MV-4-11 (cell line): ENCODE data around the gene MTHFD1L.

Experiments
- DNase-seq: peaks from one replicate; lab custom pipeline; 2025; lab: John Stamatoyannopoulos, UW

MTHFD1L gene

DNA sequence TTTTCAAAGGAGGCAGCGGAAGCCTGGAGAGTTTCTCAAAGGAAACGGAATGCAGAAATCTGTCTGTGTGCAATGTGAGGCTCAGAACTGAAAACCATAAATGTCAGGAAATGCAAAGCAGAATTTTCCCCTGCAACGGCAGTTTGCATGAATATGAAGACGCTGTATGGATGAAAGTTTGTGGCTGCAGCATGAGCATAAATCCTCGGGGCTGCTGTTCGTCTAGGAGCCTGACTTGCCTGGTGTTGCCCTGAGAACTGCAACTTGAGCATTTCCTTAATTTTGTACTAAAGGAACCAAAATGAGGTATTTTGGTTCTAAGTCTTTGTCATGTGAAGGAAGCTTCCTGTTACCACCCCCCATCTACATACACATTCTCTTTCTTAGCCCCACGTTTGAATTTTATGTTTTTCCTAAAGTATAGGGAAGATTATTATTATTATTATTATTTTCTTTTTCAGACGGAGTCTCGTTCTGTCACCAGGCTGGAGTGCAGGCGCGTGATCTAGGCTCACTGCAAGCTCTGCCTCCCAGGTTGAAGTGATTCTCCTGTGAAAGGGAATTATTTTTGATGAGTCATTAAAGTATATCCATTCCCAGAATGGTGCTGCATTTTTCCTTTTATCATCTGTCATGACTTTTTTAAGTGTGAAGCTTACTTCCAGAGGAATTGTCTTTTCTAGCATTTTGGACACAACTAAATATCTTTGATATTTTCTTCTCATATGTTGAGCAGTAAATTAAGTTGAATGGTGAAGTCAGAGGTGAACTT is 33.1 kb downstream of the MTHFD1L start:
- DNase-seq = peak; percentile 50

- DNase-seq = no peak
Measured at GRCh38 chr6:150899231-150899630, 33.7 kb downstream of the MTHFD1L start.

DNA sequence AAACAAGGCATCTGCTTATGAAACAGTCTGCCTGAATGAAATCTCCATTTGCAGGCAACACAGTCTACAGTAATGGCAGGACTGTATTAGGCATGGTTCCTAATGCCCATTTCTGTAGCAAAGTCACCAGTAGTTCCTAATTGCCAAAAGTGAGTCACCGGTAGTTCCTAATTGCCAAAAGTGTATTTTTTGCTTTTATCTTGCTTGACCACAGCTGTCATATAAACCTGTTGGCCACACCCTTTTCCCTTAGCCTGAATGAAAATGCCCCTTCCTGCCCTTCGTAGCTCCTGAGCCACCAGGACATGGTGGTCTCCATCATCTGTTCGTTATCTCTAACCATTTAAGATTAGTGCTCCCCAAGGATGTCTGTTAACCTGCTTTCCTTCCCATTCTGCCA is 34.5 kb downstream of the MTHFD1L start:
- DNase-seq = no peak

GRCh38 chr6:150902142-150902776 is 36.8 kb downstream of the MTHFD1L start:
- DNase-seq = no peak

DNA sequence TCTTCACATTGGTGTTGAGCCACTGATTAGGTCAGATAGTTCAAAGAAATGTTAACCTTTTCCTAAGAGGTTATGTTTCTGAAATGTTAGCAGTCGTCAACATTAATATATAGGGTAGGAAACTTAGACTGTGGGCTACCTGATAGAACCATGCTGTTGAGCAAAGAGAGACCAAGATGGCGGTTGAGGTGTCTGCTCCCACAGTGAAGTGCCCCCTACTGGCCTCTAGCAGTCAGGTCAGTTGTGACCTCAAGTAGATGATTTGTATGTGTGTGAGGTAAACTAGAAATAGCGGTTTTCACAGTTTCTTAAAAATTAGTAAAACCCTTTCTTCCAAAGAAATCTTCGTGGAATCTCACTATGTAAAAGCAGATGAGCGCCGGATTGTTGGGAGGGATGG is 40.3 kb downstream of the MTHFD1L start:
- no peak for DNase-seq

DNA sequence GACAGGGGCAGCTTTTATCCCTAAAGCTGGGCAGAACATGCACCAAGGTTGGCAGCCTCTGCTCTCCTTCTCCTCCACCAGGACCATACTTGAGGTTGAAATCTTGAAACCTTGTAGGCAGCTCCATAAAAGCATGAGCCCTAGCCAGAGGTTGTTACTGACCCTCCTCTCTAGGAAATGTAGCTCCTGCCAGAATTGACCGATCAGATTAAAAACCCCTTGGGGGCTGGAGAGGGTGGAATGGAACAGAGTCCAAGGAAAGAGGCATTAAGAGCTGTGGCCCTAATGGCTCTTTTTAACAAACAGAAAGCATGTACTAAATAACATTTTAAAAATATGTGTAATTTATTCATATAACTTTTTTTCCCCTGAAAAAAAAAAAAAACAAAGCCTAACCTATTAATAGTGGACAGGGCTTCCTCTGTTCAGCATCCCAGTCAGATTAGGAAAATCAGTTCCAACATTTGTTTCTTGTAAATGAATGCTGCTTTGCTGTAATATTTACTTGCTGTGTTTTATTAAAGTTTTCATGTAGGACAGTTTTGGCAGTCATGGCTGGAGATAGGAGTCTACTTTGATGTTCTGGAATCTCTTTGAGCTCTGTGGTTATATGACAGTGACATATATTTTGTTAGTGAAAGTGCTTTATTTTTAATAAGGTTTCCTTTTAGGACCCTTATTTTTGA is 41.3 kb downstream of the MTHFD1L start:
- no peak for DNase-seq

DNA sequence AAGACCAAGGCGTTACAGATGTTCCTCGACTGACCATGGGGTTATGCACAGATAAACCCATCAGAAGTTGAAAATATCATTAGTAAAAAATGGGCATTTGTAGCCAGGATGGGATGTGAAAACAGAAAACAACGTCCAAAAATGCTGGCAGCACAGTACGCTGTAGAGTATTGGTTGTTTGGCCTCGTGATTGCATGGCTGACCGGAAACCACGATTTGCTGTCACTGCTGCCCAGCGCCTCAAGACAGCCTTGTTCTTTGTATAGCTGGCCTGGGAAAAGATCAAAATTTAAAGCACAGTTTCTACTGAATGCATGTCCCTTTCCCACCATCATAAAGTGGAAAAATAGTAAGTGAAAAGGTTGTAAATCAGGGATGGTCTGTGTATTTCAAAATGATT is 41.9 kb downstream of the MTHFD1L start:
- no peak for DNase-seq

- no peak for DNase-seq
Measured at GRCh38 chr6:150908901-150909300, 43.4 kb downstream of the MTHFD1L start.

GRCh38 chr6:150910561-150910960 is 45.1 kb downstream of the MTHFD1L start:
- no peak for DNase-seq

DNA sequence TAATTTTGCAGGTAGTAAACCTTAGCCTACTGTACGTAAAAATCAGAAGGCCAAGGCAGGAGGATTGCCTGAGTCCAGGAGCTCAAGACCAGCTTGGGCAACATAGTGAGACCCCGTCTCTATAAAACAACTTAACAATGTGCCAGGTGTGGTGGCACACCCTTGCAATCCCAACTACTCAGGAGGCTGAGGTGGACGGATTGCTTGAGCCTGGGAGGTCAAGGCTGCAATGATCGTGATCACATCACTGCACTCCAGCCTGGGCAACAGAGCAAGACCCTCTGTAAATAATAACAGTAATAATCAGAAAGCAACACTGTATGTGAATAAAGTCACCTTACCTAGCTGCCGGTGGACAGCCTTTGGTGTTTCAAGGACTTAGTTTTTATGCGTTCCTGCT is 48.9 kb downstream of the MTHFD1L start:
- DNase-seq = no peak

DNA sequence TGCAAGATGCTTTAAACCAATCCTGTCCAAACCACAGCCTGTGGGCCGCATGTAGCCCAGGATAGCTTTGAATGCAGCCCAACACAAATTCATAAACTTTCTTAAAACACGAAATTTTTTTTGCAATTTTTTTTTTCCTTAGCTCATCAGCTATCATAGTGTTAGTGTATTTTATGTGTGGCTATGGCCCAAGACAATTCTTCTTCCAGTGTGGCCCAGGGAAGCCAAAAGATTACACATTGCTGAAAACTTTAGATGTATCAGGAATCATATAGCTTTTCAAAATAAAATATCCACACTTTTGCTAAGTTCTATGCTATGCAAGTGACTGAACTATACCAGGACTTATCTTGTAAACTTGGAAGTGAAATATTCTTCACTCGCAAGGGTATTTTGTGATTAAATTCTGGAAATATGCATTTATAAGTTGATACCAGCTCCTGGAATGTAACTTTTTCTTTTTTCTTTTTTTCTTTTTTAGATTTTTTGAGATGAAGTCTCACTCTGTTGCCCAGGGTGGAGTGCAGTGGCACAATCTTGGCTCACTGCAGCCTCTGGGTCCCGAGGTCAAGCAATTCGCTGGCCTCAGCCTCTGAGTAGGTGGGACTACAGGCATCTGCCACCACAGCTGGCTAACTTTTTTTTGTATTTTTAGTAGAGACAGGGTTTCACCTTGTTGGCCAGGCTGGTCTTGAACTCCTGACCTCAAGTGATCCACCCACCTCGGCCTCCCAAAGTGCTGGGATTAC is 49.8 kb downstream of the MTHFD1L start:
- no peak for DNase-seq

DNA sequence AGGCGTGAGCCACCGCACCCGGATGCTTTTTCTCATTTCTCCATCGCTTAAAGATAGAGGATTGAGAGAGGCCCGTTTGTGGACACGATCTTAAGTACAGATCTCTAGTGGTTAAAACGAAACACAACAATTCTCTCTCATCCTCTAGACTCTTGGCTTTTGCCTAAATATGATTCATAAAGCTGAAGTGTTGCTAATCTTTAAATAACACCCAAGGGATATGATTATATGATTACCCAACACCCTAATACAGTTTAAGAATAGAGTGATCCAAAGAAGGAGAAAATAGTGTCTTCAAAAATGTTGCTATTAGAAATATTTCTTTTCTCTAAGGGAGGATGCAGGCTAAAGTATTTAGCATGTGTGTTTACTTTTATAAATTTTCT is 50.4 kb downstream of the MTHFD1L start:
- peak; percentile 63 for DNase-seq

- DNase-seq = peak; percentile 10
Measured at GRCh38 chr6:150919938-150920337, 54.4 kb downstream of the MTHFD1L start.

GRCh38 chr6:150922137-150922536 is 56.6 kb downstream of the MTHFD1L start:
- DNase-seq = no peak

DNA sequence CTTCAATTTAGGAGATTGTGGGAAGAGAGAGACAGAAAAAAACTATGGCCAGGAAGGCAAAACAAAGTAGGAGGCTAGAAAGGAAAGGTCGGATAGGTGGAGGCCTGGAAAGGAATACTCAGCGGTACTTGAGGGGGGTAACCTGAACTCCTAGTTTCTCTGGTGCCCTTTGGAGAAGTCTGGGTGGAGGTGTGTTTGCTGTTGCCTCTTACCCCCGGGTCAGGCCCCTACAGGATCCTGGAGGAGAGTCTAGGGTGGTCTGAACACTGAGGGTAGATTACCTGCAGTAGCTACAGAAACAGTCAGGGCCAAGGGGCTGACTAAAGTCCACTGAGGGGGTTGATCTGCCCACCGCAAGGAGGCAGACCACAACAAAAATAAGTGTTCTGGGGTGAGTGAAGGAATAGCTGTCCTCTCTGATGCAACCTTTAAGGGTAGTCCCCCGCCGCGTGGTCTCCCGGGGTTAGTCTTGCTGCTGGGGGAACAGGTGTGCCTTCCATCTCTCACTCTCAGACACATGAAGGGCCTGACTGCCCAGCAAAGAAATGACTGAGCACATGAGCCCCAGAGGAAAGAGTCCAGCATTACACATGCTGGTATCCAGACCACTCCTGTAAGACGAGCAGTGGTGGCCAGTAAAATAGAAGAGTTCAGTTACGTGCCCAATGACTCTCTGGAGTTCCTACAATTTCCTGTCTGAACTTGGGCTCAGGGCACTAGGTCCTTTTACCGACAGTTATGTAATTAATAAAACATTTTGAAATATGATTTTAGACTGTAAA is 59.5 kb downstream of the MTHFD1L start:
- no peak for DNase-seq

GRCh38 chr6:150925590-150925928 is 60.1 kb downstream of the MTHFD1L start:
- no peak for DNase-seq

DNA sequence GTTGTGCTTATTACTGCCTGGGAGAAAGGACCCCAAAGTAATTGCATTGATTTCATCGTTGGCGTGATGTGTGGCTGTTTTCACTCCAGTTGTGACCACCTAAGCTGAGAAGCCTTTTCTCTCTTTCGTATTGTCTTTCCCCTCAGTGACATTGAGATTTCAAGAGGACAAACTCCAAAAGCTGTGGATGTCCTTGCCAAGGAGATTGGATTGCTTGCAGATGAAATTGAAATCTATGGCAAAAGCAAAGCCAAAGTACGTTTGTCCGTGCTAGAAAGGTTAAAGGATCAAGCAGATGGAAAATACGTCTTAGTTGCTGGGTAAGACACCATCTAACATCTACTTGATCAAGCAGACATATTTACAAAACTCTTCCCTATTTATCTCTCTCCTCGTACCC is 60.5 kb downstream of the MTHFD1L start:
- DNase-seq = no peak

DNA sequence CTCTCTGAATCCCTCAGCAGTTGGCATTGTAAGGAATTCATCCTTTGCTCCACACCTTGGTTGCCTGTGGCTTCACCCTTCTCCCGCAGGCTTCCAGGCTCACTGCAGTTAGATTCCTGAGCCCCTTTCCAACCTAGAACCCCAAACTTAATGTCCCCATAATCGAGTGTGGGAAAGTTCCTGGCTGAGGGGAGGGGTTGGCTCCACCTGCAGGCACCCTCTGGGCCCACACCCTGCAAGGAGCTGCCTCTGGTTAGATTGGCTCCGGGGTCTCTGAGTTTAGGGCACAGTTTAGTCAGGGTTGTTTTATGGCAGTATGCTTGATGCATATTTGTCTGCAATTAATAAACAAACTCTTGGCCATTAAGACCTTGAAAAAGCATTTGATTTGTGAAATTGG is 63.4 kb downstream of the MTHFD1L start:
- no peak for DNase-seq

DNA sequence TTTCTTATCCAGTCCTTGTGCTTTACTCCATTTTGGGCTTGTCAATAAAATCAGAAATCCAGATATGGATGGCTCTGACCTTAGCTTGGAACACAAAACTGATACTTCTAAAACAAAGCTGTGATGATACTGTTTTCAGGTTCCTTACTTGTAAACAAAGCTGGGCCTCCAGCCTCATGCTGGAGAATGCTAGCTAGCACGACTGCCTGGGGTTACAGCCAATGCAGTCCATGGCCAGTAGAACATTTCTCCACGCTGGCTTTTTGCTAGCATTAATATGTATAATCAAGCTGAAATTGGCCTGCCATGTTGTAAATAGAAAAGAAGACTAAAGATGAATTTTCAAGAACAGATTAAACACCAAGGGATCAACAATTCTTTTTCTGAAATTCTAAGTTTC is 63.9 kb downstream of the MTHFD1L start:
- DNase-seq = no peak

DNA sequence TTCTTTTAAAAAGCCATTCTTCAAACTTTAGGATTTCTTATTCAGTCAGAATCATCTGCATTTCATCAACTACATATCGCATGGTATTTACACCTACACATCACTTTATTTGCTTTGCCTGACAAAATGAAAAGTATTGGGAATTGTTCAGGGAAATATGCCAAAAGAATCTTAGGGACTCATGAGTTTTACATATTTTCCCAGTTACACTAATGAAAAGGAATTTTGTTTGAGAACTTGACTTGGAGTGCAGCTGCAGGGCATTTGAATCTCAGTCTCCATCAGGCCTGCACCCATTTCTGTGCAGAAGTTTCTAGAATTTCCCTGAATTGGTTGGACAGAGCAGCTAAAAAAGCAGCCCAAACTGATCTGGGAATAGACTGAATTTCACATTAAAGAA is 65.3 kb downstream of the MTHFD1L start:
- DNase-seq = no peak

- DNase-seq = no peak
Measured at GRCh38 chr6:150931405-150931804, 65.9 kb downstream of the MTHFD1L start.

- no peak for DNase-seq
Measured at GRCh38 chr6:150932996-150933395, 67.5 kb downstream of the MTHFD1L start.
